WTC11 (cell line): ENCODE results near the gene SRGAP1. TPM values are rescaled to one million over a fixed set of nuclear protein-coding genes. Genes with fewer than 3 reads are reported as not detected.

Source experiments
- ATAC-seq: fragments of 200-7000 bp; cut with Tn5 transposase; 2 replicates; pipeline ENCODE4 v1.10.0; 2021; ENCODE audit warnings: mild to moderate bottlenecking, moderate library complexity
- CTCF ChIA-PET: fragments of 300-600 bp; sonication (Branson Sonifier 250); formaldehyde crosslinking; loops from one replicate; lab custom pipeline; 2021; ENCODE audit warnings: antibody characterized with exemption; lab: Charles Lee
- POLR2A ChIA-PET: fragments of 350-600 bp; sonication (Branson Sonifier 250); formaldehyde crosslinking; loops from one replicate; lab custom pipeline; 2021; ENCODE audit warnings: antibody characterized with exemption; lab: Charles Lee
- DNase-seq: peaks from one replicate; pipeline ENCODE4 v3.0.0; 2021; ENCODE audit warnings: low spot score
- H3K27ac Mint-ChIP-seq: 2 replicates; pipeline ENCODE4 v1.8.0; 2021; ENCODE audit warnings: mixed read lengths
- H3K27me3 Mint-ChIP-seq: 2 replicates; pipeline ENCODE4 v1.8.0; 2021; ENCODE audit warnings: low read depth, mild to moderate bottlenecking, moderate library complexity, mixed read lengths
- H3K36me3 Mint-ChIP-seq: 2 replicates; pipeline ENCODE4 v1.8.0; 2021; ENCODE audit warnings: mixed read lengths
- H3K4me1 Mint-ChIP-seq: 2 replicates; pipeline ENCODE4 v1.8.0; 2022; ENCODE audit warnings: mixed read lengths
- H3K4me3 Mint-ChIP-seq: 2 replicates; pipeline ENCODE4 v1.8.0; 2021; ENCODE audit warnings: mild to moderate bottlenecking, moderate library complexity, mixed read lengths
- H3K9me3 Mint-ChIP-seq: 2 replicates; pipeline ENCODE4 v1.8.0; 2021; ENCODE audit warnings: mixed read lengths
- AR ChIP-seq: fragments of 250-450 bp; sonication (Bioruptor Pico); IDR thresholded peaks from 2 replicates; pipeline ENCODE4 v1.9.0; 2021; ENCODE audit warnings: mild to moderate bottlenecking
- ATF1 ChIP-seq: sonication (generic); formaldehyde crosslinking; IDR thresholded peaks from 2 replicates; pipeline ENCODE4 v1.8.1; 2023; ENCODE audit warnings: mild to moderate bottlenecking, moderate library complexity, missing genetic modification reagents
- GRHL2 ChIP-seq: fragments of 250-450 bp; sonication (Bioruptor Pico); IDR thresholded peaks from 2 replicates; pipeline ENCODE4 v1.8.0; 2022; ENCODE audit warnings: mild to moderate bottlenecking, moderate library complexity; ENCODE audit not compliant: insufficient replicate concordance, severe bottlenecking
- HMGA2 ChIP-seq: fragments of 250-450 bp; sonication (Bioruptor Pico); IDR thresholded peaks from 2 replicates; pipeline ENCODE4 v1.4.0; 2021; ENCODE audit warnings: mild to moderate bottlenecking, moderate library complexity
- IRF1 ChIP-seq: sonication (generic); formaldehyde crosslinking; IDR thresholded peaks from 2 replicates; pipeline ENCODE4 v1.8.0; 2023; ENCODE audit warnings: missing genetic modification reagents
- MXD4 ChIP-seq: fragments of 250-450 bp; sonication (Bioruptor Pico); IDR thresholded peaks from 2 replicates; pipeline ENCODE4 v1.8.0; 2021; ENCODE audit warnings: mild to moderate bottlenecking, moderate library complexity, borderline replicate concordance
- NFYB ChIP-seq: sonication (generic); formaldehyde crosslinking; conservative IDR thresholded peaks from 2 replicates; pipeline ENCODE4 v1.8.0; 2022; ENCODE audit warnings: low read depth, missing genetic modification reagents
- NR3C1 ChIP-seq: sonication (generic); formaldehyde crosslinking; conservative IDR thresholded peaks from 2 replicates; pipeline ENCODE4 v1.8.1; 2023; ENCODE audit warnings: low read depth, mild to moderate bottlenecking, missing genetic modification reagents
- RORB ChIP-seq: fragments of 250-450 bp; sonication (Bioruptor Pico); IDR thresholded peaks from 2 replicates; pipeline ENCODE4 v1.9.0; 2021; ENCODE audit warnings: mild to moderate bottlenecking
- SMAD3 ChIP-seq: sonication (generic); formaldehyde crosslinking; IDR thresholded peaks from 2 replicates; pipeline ENCODE4 v1.8.0; 2022; ENCODE audit warnings: missing genetic modification reagents, mild to moderate bottlenecking, borderline replicate concordance
- STAT6 ChIP-seq: sonication (generic); formaldehyde crosslinking; conservative IDR thresholded peaks from 2 replicates; pipeline ENCODE4 v1.8.1; 2023; ENCODE audit warnings: mild to moderate bottlenecking, low read depth, missing genetic modification reagents, moderate library complexity
- ZNF423 ChIP-seq: fragments of 250-450 bp; sonication (Bioruptor Pico); IDR thresholded peaks from 2 replicates; pipeline ENCODE4 v2.1.2; 2022; ENCODE audit warnings: mild to moderate bottlenecking, moderate library complexity
- ZNF512 ChIP-seq: sonication (generic); formaldehyde crosslinking; IDR thresholded peaks from 2 replicates; pipeline ENCODE4 v1.8.1; 2022; ENCODE audit warnings: missing genetic modification reagents, borderline replicate concordance
- ZNF532 ChIP-seq: fragments of 250-450 bp; sonication (Bioruptor Pico); IDR thresholded peaks from 2 replicates; pipeline ENCODE4 v1.9.0; 2021; ENCODE audit warnings: mild to moderate bottlenecking, borderline replicate concordance
- total RNA-seq: library from RNA; stranded (reverse); gene quantifications from 3 replicates; pipeline ENCODE4 v1.2.3, GENCODE V29; 2021
- TF ChIP-seq, protein P1 (sequence below): sonication (generic); formaldehyde crosslinking; IDR thresholded peaks from 2 replicates; pipeline ENCODE4 v1.8.1; 2022; ENCODE audit warnings: low read depth, missing genetic modification reagents, borderline replicate concordance

Gene SRGAP1
- total RNA-seq, 1 experiment from 2014 or later, result 10.3 TPM

DNA sequence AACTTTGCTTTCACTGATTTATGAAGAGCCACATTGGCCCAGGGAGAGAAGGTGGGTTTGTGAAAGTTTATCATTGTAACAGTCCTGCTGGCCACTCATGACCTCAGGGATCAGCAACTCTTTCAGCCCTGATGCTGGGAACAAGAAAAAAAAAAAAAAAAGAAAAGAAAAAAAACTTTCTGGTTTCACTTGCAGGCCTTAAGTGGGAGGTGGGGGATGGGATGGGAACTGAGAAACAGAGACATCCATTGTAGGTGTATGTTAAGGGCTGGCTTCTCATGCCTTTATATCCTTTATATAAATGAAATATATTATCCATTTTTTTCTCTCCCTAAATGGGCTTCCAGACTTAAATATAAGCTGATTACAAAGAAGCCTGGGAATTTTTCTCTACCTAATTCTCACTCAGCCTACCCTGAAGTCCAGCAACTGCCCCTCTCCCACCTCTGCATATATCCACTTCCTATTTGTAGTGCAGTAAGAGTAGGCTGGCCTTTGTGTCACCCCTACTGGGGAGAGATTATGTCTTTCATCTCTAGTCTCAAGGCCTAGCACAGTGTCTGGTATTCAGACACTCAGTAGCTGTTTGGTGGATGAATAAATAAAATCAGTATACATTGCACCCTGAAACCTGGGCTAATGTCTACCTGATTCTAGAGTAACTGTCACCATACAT is 190.5 kb downstream of the SRGAP1 start (continued):
- TF ChIP-seq ZNF532 (CRISPR knock-in tag), result no peak
- TF ChIP-seq SMAD3 (CRISPR knock-in tag), result no peak

DNA sequence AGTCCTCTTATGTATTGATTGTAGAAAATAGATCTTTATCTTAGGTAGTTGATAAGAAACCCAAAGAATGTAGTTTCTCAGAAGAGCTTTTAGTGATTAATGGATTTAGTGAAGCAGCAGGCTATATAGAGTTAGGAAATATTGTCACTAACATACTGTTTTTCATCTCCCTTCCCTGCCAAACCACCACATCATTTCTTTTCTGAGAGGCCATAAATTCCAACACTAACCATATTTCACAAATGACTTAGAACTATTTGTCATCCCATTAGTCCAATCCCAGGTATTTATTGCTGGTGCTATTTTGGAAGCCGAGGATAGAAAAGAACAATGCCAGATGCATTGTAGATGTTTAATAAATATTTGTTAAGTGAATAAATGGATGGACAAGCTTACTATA is 191.9 kb downstream of the SRGAP1 start:
- Mint-ChIP-seq H3K36me3 (peaks cover 17% of the 10 kb centered on the region), H3K27ac (no peak overlapping the region), H3K4me1 (peaks cover 34% of the 10 kb centered on the region), H3K9me3 (peaks cover 22% of the 10 kb centered on the region), H3K4me3 (no peak overlapping the region), H3K27me3 (no peaks in the 10 kb centered on the region)
- no peak for ATAC-seq
- CTCF ChIA-PET, result no interaction called here
- POLR2A ChIA-PET, result no interaction called here
- no peak for DNase-seq
- TF ChIP-seq NFYB (CRISPR knock-in tag) (no peak), ZNF512 (CRISPR knock-in tag) (no peak), MXD4 (CRISPR knock-in tag) (no peak), IRF1 (CRISPR knock-in tag) (no peak), STAT6 (CRISPR knock-in tag) (no peak), NR3C1 (CRISPR knock-in tag) (no peak), AR (CRISPR knock-in tag) (no peak), ATF1 (CRISPR knock-in tag) (no peak), GRHL2 (no peak), ZNF423 (CRISPR knock-in tag) (no peak), HMGA2 (CRISPR knock-in tag) (no peak), RORB (no peak)
- TF ChIP-seq, protein P1, sequence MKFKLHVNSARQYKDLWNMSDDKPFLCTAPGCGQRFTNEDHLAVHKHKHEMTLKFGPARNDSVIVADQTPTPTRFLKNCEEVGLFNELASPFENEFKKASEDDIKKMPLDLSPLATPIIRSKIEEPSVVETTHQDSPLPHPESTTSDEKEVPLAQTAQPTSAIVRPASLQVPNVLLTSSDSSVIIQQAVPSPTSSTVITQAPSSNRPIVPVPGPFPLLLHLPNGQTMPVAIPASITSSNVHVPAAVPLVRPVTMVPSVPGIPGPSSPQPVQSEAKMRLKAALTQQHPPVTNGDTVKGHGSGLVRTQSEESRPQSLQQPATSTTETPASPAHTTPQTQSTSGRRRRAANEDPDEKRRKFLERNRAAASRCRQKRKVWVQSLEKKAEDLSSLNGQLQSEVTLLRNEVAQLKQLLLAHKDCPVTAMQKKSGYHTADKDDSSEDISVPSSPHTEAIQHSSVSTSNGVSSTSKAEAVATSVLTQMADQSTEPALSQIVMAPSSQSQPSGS (CRISPR knock-in tag), result no peak
- TF ChIP-seq, all 79 proteins: peak for 0
